Caki2 (cell line): ENCODE data around the gene KHDC1. TPM values are rescaled to one million over a fixed set of nuclear protein-coding genes. Genes with fewer than 3 reads are reported as not detected.
A peak's percentile ranks its signal among the peaks of the same experiment; 100 is the strongest.
"Not testable (repeated sequence)": the region's sequence is repeated elsewhere in the genome, so short reads cannot be mapped to it uniquely, and the experiment has no call there.

Experiments
- DNase-seq: peaks from one replicate; pipeline ENCODE4 v3.0.0-alpha.2; 2015; ENCODE audit warnings: low read depth
- in situ Hi-C: cut with HindIII; loops from 2 replicates; pipeline ENCODE4 v1.10.0; 2016; ENCODE audit warnings: low sequenced_read_pairs, low pct_unique_long_range_greater_than_20kb, mixed read lengths
- total RNA-seq: library from RNA; depleted of rRNA; stranded (reverse); fragments of >200 nt; shearing (Covaris generic); gene quantifications from 2 replicates; pipeline ENCODE4 v1.2.3, GENCODE V29; 2014; ENCODE audit warnings: low replicate concordance; rRNA removed

KHDC1 gene
- 0.14 and 3.3 TPM in 2 replicates for total RNA-seq

- peak; percentile 50 for DNase-seq
- in situ Hi-C loops = no loop called here
Observed at GRCh38 chr6:73262671-73263569, at the start of gene KHDC1. Gene KHDC1, minus strand, starts transcription at chr6:73263196. Its CDS starts 20,679 bp downstream, at chr6:73242517.

- in situ Hi-C loops, DNase-seq: not testable (repeated sequence)
Observed at GRCh38 chr6:73310503-73310845, 47.5 kb upstream of the KHDC1 start.

- peak; percentile 54 for DNase-seq
- in situ Hi-C loops = no loop called here
Observed at GRCh38 chr6:73309785-73310502, 46.9 kb upstream of the KHDC1 start.

GRCh38 chr6:73309535-73309784 is 46.5 kb upstream of the KHDC1 start:
- no peak for DNase-seq
- in situ Hi-C loops = no loop called here

- peak; percentile 21 for DNase-seq
- in situ Hi-C loops = no loop called here
Observed at GRCh38 chr6:73308712-73309534, 45.9 kb upstream of the KHDC1 start.

GRCh38 chr6:73303773-73304172 is 40.8 kb upstream of the KHDC1 start:
- in situ Hi-C loops, DNase-seq: not testable (repeated sequence)

GRCh38 chr6:73302339-73302738 is 39.3 kb upstream of the KHDC1 start:
- in situ Hi-C loops = no loop called here
- DNase-seq = no peak

- DNase-seq = no peak
- in situ Hi-C loops = no loop called here
Observed at GRCh38 chr6:73299151-73299971, 36.4 kb upstream of the KHDC1 start.

- DNase-seq = no peak
- in situ Hi-C loops = no loop called here
Observed at GRCh38 chr6:73293331-73293730, 30.3 kb upstream of the KHDC1 start.

- in situ Hi-C loops = no loop called here
- DNase-seq = no peak
Observed at GRCh38 chr6:73290435-73290834, 27.4 kb upstream of the KHDC1 start.

GRCh38 chr6:73286752-73287151 is 23.8 kb upstream of the KHDC1 start:
- no peak for DNase-seq
- in situ Hi-C loops = no loop called here

GRCh38 chr6:73285674-73286283 is 22.8 kb upstream of the KHDC1 start:
- in situ Hi-C loops = no loop called here
- DNase-seq = peak; percentile 47

GRCh38 chr6:73282871-73283270 is 19.9 kb upstream of the KHDC1 start:
- in situ Hi-C loops = no loop called here
- no peak for DNase-seq

GRCh38 chr6:73281684-73282083 is 18.7 kb upstream of the KHDC1 start:
- in situ Hi-C loops, DNase-seq: not testable (repeated sequence)

- in situ Hi-C loops, DNase-seq: not testable (repeated sequence)
Observed at GRCh38 chr6:73269296-73269695, 6.3 kb upstream of the KHDC1 start.

- in situ Hi-C loops, DNase-seq: not testable (repeated sequence)
Observed at GRCh38 chr6:73268896-73269295, 5.9 kb upstream of the KHDC1 start.

GRCh38 chr6:73264446-73264845 is 1.4 kb upstream of the KHDC1 start:
- DNase-seq = no peak
- in situ Hi-C loops = no loop called here

GRCh38 chr6:73263570-73263909 is 544 bp upstream of the KHDC1 start:
- in situ Hi-C loops = no loop called here
- no peak for DNase-seq
